Endothelial cell of umbilical vein (primary cell): Measurements from ENCODE around the gene RTF2. TPM values are rescaled to one million over a fixed set of nuclear protein-coding genes. Genes with fewer than 3 reads are reported as not detected.

ENCODE experiments used
- BruUV-seq: library from RNA; stranded (reverse); fragments of 400-500 nt; replicated peaks from 2 replicates; lab custom pipeline; 2021; lab: Mats Ljungman, UMichigan
- CTCF ChIA-PET: fragments of 300-600, 350-600 bp; sonication (Branson Sonifier 250); formaldehyde crosslinking; loops from one replicate; lab custom pipeline; 2021; ENCODE audit warnings: antibody characterized with exemption, inconsistent platforms; lab: Charles Lee
- POLR2A ChIA-PET: fragments of 300-600, 350-600 bp; sonication (Branson Sonifier 250); formaldehyde crosslinking; loops from one replicate; lab custom pipeline; 2021; ENCODE audit warnings: antibody characterized with exemption, inconsistent platforms; lab: Charles Lee
- DNase-seq: peaks from one replicate; pipeline ENCODE4 v3.0.0-alpha.2; 2011; ENCODE audit warnings: low read depth, low spot score
- FAIRE-seq: peaks from 2 replicates; lab custom pipeline; 2011; peaks lifted over from hg19 to GRCh38; lab: Jason Lieb, UNC
- H2AFZ ChIP-seq: 2 replicates; pipeline ENCODE4 v1.6.0; 2012; ENCODE audit warnings: low read depth, low read length, control low read depth, inconsistent platforms
- H3K27ac ChIP-seq: 2 replicates; pipeline ENCODE4 v1.5.1; 2011; ENCODE audit warnings: low read depth, mild to moderate bottlenecking, control low read depth, low read length, moderate library complexity; ENCODE audit not compliant: insufficient read depth
- H3K27me3 ChIP-seq, 2 experiments: 2 replicates each; pipeline versions ENCODE4 v1.6.0 to v1.6.1; 2011; ENCODE audit warnings: low read length in 2 of 2, mixed read lengths in 1 of 2; ENCODE audit not compliant: control insufficient read depth in 2 of 2, insufficient read depth in 2 of 2
- H3K36me3 ChIP-seq, 2 experiments: 2 replicates in 1 of 2; 3 replicates in 1 of 2; pipeline ENCODE4 v1.5.1; 2011; ENCODE audit warnings: low read length in 2 of 2, mild to moderate bottlenecking in 1 of 2, moderate library complexity in 1 of 2; ENCODE audit not compliant: control insufficient read depth in 2 of 2, insufficient read depth in 2 of 2; ENCODE audit errors: extremely low read depth in 1 of 2
- H3K4me1 ChIP-seq: 3 replicates; pipeline ENCODE4 v1.5.1; 2011; ENCODE audit warnings: mild to moderate bottlenecking, low read length; ENCODE audit not compliant: control insufficient read depth, insufficient read depth; ENCODE audit errors: extremely low read depth
- H3K4me2 ChIP-seq: 2 replicates; pipeline ENCODE4 v1.6.1; 2011; ENCODE audit warnings: low read length, control low read depth, mixed read lengths; ENCODE audit not compliant: insufficient read depth
- H3K4me3 ChIP-seq, 3 experiments: fragments of 200-600 bp in 1 of 3; sonication (generic), shearing (Covaris generic) in 1 of 3; replicated peaks in 1 of 3; 2 replicates each; pipeline ENCODE4 v1.5.1; 2011 to 2016; ENCODE audit warnings: control low read depth in 3 of 3, low read length in 3 of 3, mild to moderate bottlenecking in 2 of 3, inconsistent platforms in 1 of 3, low read depth in 1 of 3, moderate library complexity in 1 of 3; ENCODE audit not compliant: insufficient read depth in 1 of 3
- H3K79me2 ChIP-seq: 2 replicates; pipeline ENCODE4 v1.6.0; 2012; ENCODE audit warnings: low read length, inconsistent platforms; ENCODE audit not compliant: control insufficient read depth, insufficient read depth
- H3K9ac ChIP-seq: replicated peaks from 2 replicates; pipeline ENCODE3; 2011; ENCODE audit warnings: low read length, control low read depth; ENCODE audit not compliant: insufficient read depth; ENCODE audit errors: extremely low read depth
- H3K9me1 ChIP-seq: replicated peaks from 3 replicates; pipeline ENCODE4 v1.6.0; 2011; ENCODE audit warnings: mild to moderate bottlenecking, low read length; ENCODE audit not compliant: control insufficient read depth, insufficient read depth; ENCODE audit errors: extremely low read depth
- H3K9me3 ChIP-seq: replicated peaks from 2 replicates; pipeline ENCODE4 v1.5.1; 2012; ENCODE audit warnings: low read length, inconsistent platforms; ENCODE audit not compliant: control insufficient read depth, insufficient read depth
- H4K20me1 ChIP-seq: replicated peaks from 2 replicates; pipeline ENCODE3; 2011; ENCODE audit warnings: mild to moderate bottlenecking, low read length; ENCODE audit not compliant: control insufficient read depth, insufficient read depth; ENCODE audit errors: extremely low read depth
- EZH2 ChIP-seq: IDR thresholded peaks from 2 replicates; pipeline ENCODE4 v1.6.1; 2012; ENCODE audit warnings: borderline replicate concordance, low read depth, mild to moderate bottlenecking, moderate library complexity, low read length, inconsistent platforms; ENCODE audit not compliant: severe bottlenecking
- FOS ChIP-seq: IDR thresholded peaks from 2 replicates; pipeline ENCODE4 v1.6.1; 2011; ENCODE audit warnings: mild to moderate bottlenecking, low read length, moderate library complexity, borderline replicate concordance; ENCODE audit not compliant: insufficient read depth
- GATA2 ChIP-seq: IDR thresholded peaks from 2 replicates; pipeline ENCODE4 v1.7.0; 2011; ENCODE audit warnings: low read depth, mild to moderate bottlenecking, moderate library complexity, mixed read lengths, low read length; ENCODE audit not compliant: insufficient read length, insufficient read depth
- JUN ChIP-seq: IDR thresholded peaks from 2 replicates; pipeline ENCODE4 v1.6.1; 2011; ENCODE audit warnings: borderline replicate concordance, low read depth; ENCODE audit not compliant: insufficient read length, insufficient read depth
- MAX ChIP-seq: IDR thresholded peaks from 2 replicates; pipeline ENCODE4 v1.6.1; 2011; ENCODE audit not compliant: insufficient read depth, insufficient read length
- MYC ChIP-seq: IDR thresholded peaks from one replicate; pipeline ENCODE4 v1.6.1; 2011; ENCODE audit warnings: mild to moderate bottlenecking, low read depth, low read length
- POLR2A ChIP-seq: IDR thresholded peaks from 2 replicates; pipeline ENCODE4 v1.6.1; 2012; ENCODE audit warnings: low read depth, mild to moderate bottlenecking, control low read depth, low read length
- POLR2AphosphoS5 ChIP-seq: IDR thresholded peaks from 2 replicates; pipeline ENCODE4 v1.6.1; 2012; ENCODE audit warnings: low read depth, mild to moderate bottlenecking, control low read depth, low read length, moderate library complexity; ENCODE audit not compliant: insufficient read depth
- dilution Hi-C: fragments of 300-500 bp; cut with MboI; formaldehyde crosslinking; loops from one replicate; pipeline ENCODE4 v1.15.0; 2019; ENCODE audit warnings: low sequenced_read_pairs; ENCODE audit not compliant: extremely low pct_ligation_motif_present
- intact Hi-C: fragments of 100-400 bp; cut with micrococcal nuclease; formaldehyde crosslinking; loops from one replicate; pipeline ENCODE4 v1.10.0; 2022
- polyA plus RNA-seq, 4 experiments: library from polyadenylated mRNA; depleted of rRNA in 3 of 4; stranded (reverse) in 3 of 4; unstranded in 1 of 4; fragments of >200 nt; gene quantifications; 2 replicates each; pipeline versions ENCODE4 v1.2.1 to v1.2.3, GENCODE V29; 2011 to 2012; ENCODE audit warnings: missing spikeins in 1 of 4
- total RNA-seq: library from RNA; stranded (reverse); gene quantifications from 2 replicates; pipeline ENCODE4 v1.2.3, GENCODE V29; 2021
- TF ChIP-seq, protein P1 (sequence below), 2 donors: IDR thresholded peaks; 1 replicate in 1 of 2; 2 replicates in 1 of 2; pipeline ENCODE4 v1.5.1; 2011; ENCODE audit warnings: low read length in 2 of 2, mild to moderate bottlenecking in 2 of 2, moderate library complexity in 2 of 2, control low read depth in 1 of 2, inconsistent platforms in 1 of 2, low read depth in 1 of 2; ENCODE audit not compliant: insufficient read depth in 1 of 2; ENCODE audit errors: extremely low read depth in 1 of 2

Gene RTF2
- total and polyA plus RNA-seq, 2 donors (not counting 3 experiments of a cell fraction or from before 2014, with no cell fraction given), result 68.8 to 84.7 TPM

GRCh38 chr20:56501116-56501515 lies 32.7 kb downstream of the RTF2 start:
- FAIRE-seq (no peak), DNase-seq (no peak)
- no peaks in the 10 kb centered on the region for H3K9me3 ChIP-seq
- no peak overlapping the region for H3K4me3 ChIP-seq
- H3K4me2 ChIP-seq, result no peak overlapping the region
- no peaks in the 10 kb centered on the region for H3K9me1 ChIP-seq
- H3K79me2 ChIP-seq, result no peaks in the 10 kb centered on the region
- H3K4me1 ChIP-seq, result peaks cover 10% of the 10 kb centered on the region
- H4K20me1 ChIP-seq, result no peaks in the 10 kb centered on the region
- no peak overlapping the region for H2AFZ ChIP-seq
- H3K27ac ChIP-seq, result no peak overlapping the region
- TF ChIP-seq JUN (no peak), MAX (no peak), GATA2 (no peak), EZH2 (no peak), MYC (no peak), FOS (no peak), POLR2AphosphoS5 (no peak), POLR2A (no peak)
- TF ChIP-seq, protein P1, sequence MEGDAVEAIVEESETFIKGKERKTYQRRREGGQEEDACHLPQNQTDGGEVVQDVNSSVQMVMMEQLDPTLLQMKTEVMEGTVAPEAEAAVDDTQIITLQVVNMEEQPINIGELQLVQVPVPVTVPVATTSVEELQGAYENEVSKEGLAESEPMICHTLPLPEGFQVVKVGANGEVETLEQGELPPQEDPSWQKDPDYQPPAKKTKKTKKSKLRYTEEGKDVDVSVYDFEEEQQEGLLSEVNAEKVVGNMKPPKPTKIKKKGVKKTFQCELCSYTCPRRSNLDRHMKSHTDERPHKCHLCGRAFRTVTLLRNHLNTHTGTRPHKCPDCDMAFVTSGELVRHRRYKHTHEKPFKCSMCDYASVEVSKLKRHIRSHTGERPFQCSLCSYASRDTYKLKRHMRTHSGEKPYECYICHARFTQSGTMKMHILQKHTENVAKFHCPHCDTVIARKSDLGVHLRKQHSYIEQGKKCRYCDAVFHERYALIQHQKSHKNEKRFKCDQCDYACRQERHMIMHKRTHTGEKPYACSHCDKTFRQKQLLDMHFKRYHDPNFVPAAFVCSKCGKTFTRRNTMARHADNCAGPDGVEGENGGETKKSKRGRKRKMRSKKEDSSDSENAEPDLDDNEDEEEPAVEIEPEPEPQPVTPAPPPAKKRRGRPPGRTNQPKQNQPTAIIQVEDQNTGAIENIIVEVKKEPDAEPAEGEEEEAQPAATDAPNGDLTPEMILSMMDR (IDR thresholded peaks at IDR 0.05; ENCODE audit: extremely low read depth in 1 of 2, insufficient read depth in 1 of 2, low read depth in 1 of 2, low read length in 2 of 2), result no peak
- no peak overlapping the region for H3K9ac ChIP-seq
- POLR2A ChIA-PET, result no interaction called here
- dilution Hi-C loops, result no loop called here
- H3K36me3 ChIP-seq, result peaks cover 0 to 3% of the 10 kb centered on the region in 2 experiments
- no peaks in the 10 kb centered on the region for H3K27me3 ChIP-seq
- BruUV-seq, result no TSS peak
- intact Hi-C loops, result no loop called here
- CTCF ChIA-PET, result no interaction called here
